Ishikawa (cell line): ENCODE measurements around the gene C1orf56.

Source experiments
- CEBPB ChIP-seq: IDR thresholded peaks from 2 replicates; pipeline ENCODE4 v1.6.1; 2012
- CREB1 ChIP-seq: IDR thresholded peaks from 2 replicates; pipeline ENCODE4 v1.6.1; 2012; ENCODE audit warnings: low read depth
- EGR1 ChIP-seq: IDR thresholded peaks from 2 replicates; pipeline ENCODE4 v1.6.1; 2012
- EP300 ChIP-seq: IDR thresholded peaks from 2 replicates; pipeline ENCODE4 v1.6.1; 2012; ENCODE audit warnings: borderline replicate concordance
- FOXM1 ChIP-seq: IDR thresholded peaks from 2 replicates; pipeline ENCODE4 v1.6.1; 2012; ENCODE audit warnings: low read depth, borderline replicate concordance
- MAX ChIP-seq: IDR thresholded peaks from 2 replicates; pipeline ENCODE4 v1.6.1; 2012
- NFIC ChIP-seq: IDR thresholded peaks from 2 replicates; pipeline ENCODE4 v1.6.1; 2012
- RAD21 ChIP-seq: IDR thresholded peaks from 2 replicates; pipeline ENCODE4 v1.6.1; 2012; ENCODE audit warnings: low read depth
- REST ChIP-seq: IDR thresholded peaks from 2 replicates; pipeline ENCODE4 v1.6.1; 2012; ENCODE audit warnings: low read depth, mild to moderate bottlenecking
- TAF1 ChIP-seq: IDR thresholded peaks from 2 replicates; pipeline ENCODE4 v1.6.1; 2012; ENCODE audit warnings: low read depth, mild to moderate bottlenecking
- TCF12 ChIP-seq: IDR thresholded peaks from 2 replicates; pipeline ENCODE4 v1.6.1; 2012; ENCODE audit warnings: low read depth
- TEAD4 ChIP-seq: IDR thresholded peaks from 2 replicates; pipeline ENCODE4 v1.6.1; 2012
- USF1 ChIP-seq: IDR thresholded peaks from 2 replicates; pipeline ENCODE4 v1.6.1; 2012
- YY1 ChIP-seq: IDR thresholded peaks from 2 replicates; pipeline ENCODE4 v1.6.1; 2012; ENCODE audit warnings: low read depth
- ZBTB7A ChIP-seq: IDR thresholded peaks from 2 replicates; pipeline ENCODE4 v1.6.1; 2012; ENCODE audit warnings: low read depth

The C1orf56 gene

GRCh38 chr1:151058692-151059091, 11.1 kb downstream of the C1orf56 start:
- TF ChIP-seq REST (no peak), FOXM1 (peak; percentile 30; the same call in 1 of the 2 replicates), YY1 (peak; percentile 47), TCF12 (peak; percentile 73), CEBPB (no peak), USF1 (no peak), CREB1 (no peak), TAF1 (peak; percentile 55; the same call in 1 of the 2 replicates), EGR1 (no peak), MAX (peak; percentile 71), ZBTB7A (no peak), RAD21 (no peak), NFIC (peak; percentile 66), EP300 (peak; percentile 15; the same call in 1 of the 2 replicates), TEAD4 (no peak)

GRCh38 chr1:151059109-151060006, 11.8 kb downstream of the C1orf56 start, which contains the start of gene CDC42SE1:
Gene CDC42SE1 (minus strand): TSS chr1:151059622. CDS start chr1:151055730, 3,892 bp downstream.
- TF ChIP-seq ZBTB7A (peak; percentile 94), CREB1 (no peak), RAD21 (peak; percentile 33; the same call in 1 of the 2 replicates), NFIC (0 out of 2 replicates have a peak, but pooled peaks have one; percentile 10), TAF1 (peak; percentile 77), YY1 (no peak), MAX (peak; percentile 69), FOXM1 (no peak), REST (no peak), EP300 (0 out of 2 replicates have a peak, but pooled peaks have one; percentile 16), TCF12 (peak; percentile 31; the same call in 1 of the 2 replicates), USF1 (no peak; the same call in 1 of the 2 replicates), CEBPB (peak; percentile 97), EGR1 (peak; percentile 51; the same call in 1 of the 2 replicates)

- TF ChIP-seq TCF12 (peak; percentile 6; the same call in 1 of the 2 replicates), EP300 (no peak)
Observed at GRCh38 chr1:151060007-151060656, 12.6 kb downstream of the C1orf56 start, which contains the start of gene MLLT11. Gene MLLT11 (plus strand): TSS chr1:151060397. CDS start chr1:151067225, 6,828 bp downstream.

GRCh38 chr1:151060657-151061421, 13.3 kb downstream of the C1orf56 start:
- TF ChIP-seq ZBTB7A: no peak
- TF ChIP-seq REST: no peak
- no peak for TF ChIP-seq USF1
- TF ChIP-seq EP300: no peak
- no peak for TF ChIP-seq MAX
- no peak for TF ChIP-seq NFIC
- no peak for TF ChIP-seq TAF1
- no peak for TF ChIP-seq CREB1
- no peak for TF ChIP-seq EGR1
- no peak for TF ChIP-seq YY1
- no peak for TF ChIP-seq TCF12
- TF ChIP-seq FOXM1: no peak
- TF ChIP-seq CEBPB: no peak
